ENCODE measurements around the gene DCLRE1B. TPM values are rescaled to one million over a fixed set of nuclear protein-coding genes. Genes with fewer than 3 reads are reported as not detected.

DCLRE1B gene
- total and polyA plus RNA-seq, 9 of the 15 experiments (the other 6 are each of a cell fraction or from before 2014, with no cell fraction given) = 10.6 to 28.8 (median 17.2) TPM

GRCh38 chr1:113929750-113930498 lies 24.8 kb downstream of the DCLRE1B start (continued):
- no peak for TF ChIP-seq ZNF592 (IDR thresholded peaks at IDR 0.05)
- TF ChIP-seq TBL1XR1 (IDR thresholded peaks at IDR 0.05; ENCODE audit: low read length in 2 of 2) = no peak
- TF ChIP-seq TAL1 (IDR thresholded peaks at IDR 0.05) = no peak
- no peak for TF ChIP-seq MXD1 (CRISPR knock-in tag; IDR thresholded peaks at IDR 0.05; ENCODE audit: borderline replicate concordance, poor library complexity, severe bottlenecking)
- no peak for TF ChIP-seq ATF6 (CRISPR knock-in tag; IDR thresholded peaks at IDR 0.05)
- no peak for TF ChIP-seq NR1H2 (CRISPR knock-in tag; IDR thresholded peaks at IDR 0.05)
- TF ChIP-seq PHF8 (IDR thresholded peaks at IDR 0.05; ENCODE audit: borderline replicate concordance, low read length) = peak; percentile 48; the same call in 1 of the 2 replicates
- TF ChIP-seq RBM15 (IDR thresholded peaks at IDR 0.05; ENCODE audit: insufficient read depth, low read length) = no peak
- TF ChIP-seq TARDBP (IDR thresholded peaks at IDR 0.05) = no peak
- no peak for TF ChIP-seq ZNF274 (IDR thresholded peaks at IDR 0.05; ENCODE audit: borderline replicate concordance, low read depth, low read length)
- peak in 1 of 2 experiments; percentile 9; a peak in 2 of 4 replicates for TF ChIP-seq MAZ (CRISPR knock-in tag; conservative IDR thresholded peaks at IDR 0.05 in 1 of 2, IDR thresholded peaks at IDR 0.05 in 1 of 2)
- TF ChIP-seq SAFB (IDR thresholded peaks at IDR 0.05; ENCODE audit: borderline replicate concordance, low read depth, low read length) = peak; percentile 30; the same call in 1 of the 2 replicates
- peak in 1 of 3 experiments; percentile 30 for TF ChIP-seq YY1 (IDR thresholded peaks at IDR 0.05; ENCODE audit: borderline replicate concordance in 1 of 3, control insufficient read depth in 1 of 3, extremely low read depth in 1 of 3, insufficient read depth in 3 of 3, insufficient read length in 1 of 3, insufficient replicate concordance in 2 of 3, low read depth in 1 of 3, low read length in 2 of 3)
- TF ChIP-seq ZC3H4 (CRISPR knock-in tag; IDR thresholded peaks at IDR 0.05; ENCODE audit: borderline replicate concordance) = peak; percentile 98
- TF ChIP-seq SMARCA4 (IDR thresholded peaks at IDR 0.05) = 0 out of 2 replicates have a peak, but pooled peaks have one; percentile 13
- TF ChIP-seq ZNF316 (IDR thresholded peaks at IDR 0.05) = no peak
- TF ChIP-seq HDAC8 (tag; IDR thresholded peaks at IDR 0.05) = no peak
- no peak for TF ChIP-seq ZNF143 (CRISPR knock-in tag; IDR thresholded peaks at IDR 0.05)

Data from K562 (cell line).